ENCODE measurements around the gene ZNF841.
"Not testable (repeated sequence)": the region's sequence is repeated elsewhere in the genome, so short reads cannot be mapped to it uniquely, and the experiment has no call there.

DNA sequence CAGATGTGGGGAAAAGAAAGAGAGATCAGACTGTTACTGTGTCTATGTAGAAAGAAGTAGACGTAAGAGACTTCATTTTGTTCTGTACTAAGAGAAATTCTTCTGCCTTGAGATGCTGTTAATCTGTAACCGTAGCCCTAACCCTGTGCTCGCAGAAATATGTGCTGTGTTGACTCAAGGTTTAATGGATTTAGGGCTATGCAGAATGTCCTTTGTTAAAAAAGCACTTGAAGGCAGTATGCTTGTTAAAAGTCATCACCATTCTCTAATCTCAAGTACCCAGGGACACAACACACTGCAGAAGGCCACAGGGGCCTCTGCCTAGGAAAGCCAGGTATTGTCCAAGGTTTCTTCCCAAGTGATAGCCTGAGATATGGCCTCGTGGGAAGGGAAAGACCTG is 71.1 kb downstream of the ZNF841 start:
- TF ChIP-seq RAD21 (IDR thresholded peaks at IDR 0.05); FOXA2 (IDR thresholded peaks at IDR 0.05); JUND (IDR thresholded peaks at IDR 0.05); GABPA (IDR thresholded peaks at IDR 0.05 in 1 of 2, conservative IDR thresholded peaks at IDR 0.05 in 1 of 2); FOXA1 (IDR thresholded peaks at IDR 0.05); TAF1 (conservative IDR thresholded peaks at IDR 0.05): not testable (repeated sequence)
- TF ChIP-seq, protein P1, sequence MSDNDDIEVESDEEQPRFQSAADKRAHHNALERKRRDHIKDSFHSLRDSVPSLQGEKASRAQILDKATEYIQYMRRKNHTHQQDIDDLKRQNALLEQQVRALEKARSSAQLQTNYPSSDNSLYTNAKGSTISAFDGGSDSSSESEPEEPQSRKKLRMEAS (IDR thresholded peaks at IDR 0.05) = not testable (repeated sequence)
- TF ChIP-seq, protein P2, sequence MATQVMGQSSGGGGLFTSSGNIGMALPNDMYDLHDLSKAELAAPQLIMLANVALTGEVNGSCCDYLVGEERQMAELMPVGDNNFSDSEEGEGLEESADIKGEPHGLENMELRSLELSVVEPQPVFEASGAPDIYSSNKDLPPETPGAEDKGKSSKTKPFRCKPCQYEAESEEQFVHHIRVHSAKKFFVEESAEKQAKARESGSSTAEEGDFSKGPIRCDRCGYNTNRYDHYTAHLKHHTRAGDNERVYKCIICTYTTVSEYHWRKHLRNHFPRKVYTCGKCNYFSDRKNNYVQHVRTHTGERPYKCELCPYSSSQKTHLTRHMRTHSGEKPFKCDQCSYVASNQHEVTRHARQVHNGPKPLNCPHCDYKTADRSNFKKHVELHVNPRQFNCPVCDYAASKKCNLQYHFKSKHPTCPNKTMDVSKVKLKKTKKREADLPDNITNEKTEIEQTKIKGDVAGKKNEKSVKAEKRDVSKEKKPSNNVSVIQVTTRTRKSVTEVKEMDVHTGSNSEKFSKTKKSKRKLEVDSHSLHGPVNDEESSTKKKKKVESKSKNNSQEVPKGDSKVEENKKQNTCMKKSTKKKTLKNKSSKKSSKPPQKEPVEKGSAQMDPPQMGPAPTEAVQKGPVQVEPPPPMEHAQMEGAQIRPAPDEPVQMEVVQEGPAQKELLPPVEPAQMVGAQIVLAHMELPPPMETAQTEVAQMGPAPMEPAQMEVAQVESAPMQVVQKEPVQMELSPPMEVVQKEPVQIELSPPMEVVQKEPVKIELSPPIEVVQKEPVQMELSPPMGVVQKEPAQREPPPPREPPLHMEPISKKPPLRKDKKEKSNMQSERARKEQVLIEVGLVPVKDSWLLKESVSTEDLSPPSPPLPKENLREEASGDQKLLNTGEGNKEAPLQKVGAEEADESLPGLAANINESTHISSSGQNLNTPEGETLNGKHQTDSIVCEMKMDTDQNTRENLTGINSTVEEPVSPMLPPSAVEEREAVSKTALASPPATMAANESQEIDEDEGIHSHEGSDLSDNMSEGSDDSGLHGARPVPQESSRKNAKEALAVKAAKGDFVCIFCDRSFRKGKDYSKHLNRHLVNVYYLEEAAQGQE (IDR thresholded peaks at IDR 0.05) = not testable (repeated sequence)
- TF ChIP-seq, protein P3, sequence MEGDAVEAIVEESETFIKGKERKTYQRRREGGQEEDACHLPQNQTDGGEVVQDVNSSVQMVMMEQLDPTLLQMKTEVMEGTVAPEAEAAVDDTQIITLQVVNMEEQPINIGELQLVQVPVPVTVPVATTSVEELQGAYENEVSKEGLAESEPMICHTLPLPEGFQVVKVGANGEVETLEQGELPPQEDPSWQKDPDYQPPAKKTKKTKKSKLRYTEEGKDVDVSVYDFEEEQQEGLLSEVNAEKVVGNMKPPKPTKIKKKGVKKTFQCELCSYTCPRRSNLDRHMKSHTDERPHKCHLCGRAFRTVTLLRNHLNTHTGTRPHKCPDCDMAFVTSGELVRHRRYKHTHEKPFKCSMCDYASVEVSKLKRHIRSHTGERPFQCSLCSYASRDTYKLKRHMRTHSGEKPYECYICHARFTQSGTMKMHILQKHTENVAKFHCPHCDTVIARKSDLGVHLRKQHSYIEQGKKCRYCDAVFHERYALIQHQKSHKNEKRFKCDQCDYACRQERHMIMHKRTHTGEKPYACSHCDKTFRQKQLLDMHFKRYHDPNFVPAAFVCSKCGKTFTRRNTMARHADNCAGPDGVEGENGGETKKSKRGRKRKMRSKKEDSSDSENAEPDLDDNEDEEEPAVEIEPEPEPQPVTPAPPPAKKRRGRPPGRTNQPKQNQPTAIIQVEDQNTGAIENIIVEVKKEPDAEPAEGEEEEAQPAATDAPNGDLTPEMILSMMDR (IDR thresholded peaks at IDR 0.05; ENCODE audit: low read depth, low read length, missing input control) = not testable (repeated sequence)
- TF ChIP-seq, protein P4, sequence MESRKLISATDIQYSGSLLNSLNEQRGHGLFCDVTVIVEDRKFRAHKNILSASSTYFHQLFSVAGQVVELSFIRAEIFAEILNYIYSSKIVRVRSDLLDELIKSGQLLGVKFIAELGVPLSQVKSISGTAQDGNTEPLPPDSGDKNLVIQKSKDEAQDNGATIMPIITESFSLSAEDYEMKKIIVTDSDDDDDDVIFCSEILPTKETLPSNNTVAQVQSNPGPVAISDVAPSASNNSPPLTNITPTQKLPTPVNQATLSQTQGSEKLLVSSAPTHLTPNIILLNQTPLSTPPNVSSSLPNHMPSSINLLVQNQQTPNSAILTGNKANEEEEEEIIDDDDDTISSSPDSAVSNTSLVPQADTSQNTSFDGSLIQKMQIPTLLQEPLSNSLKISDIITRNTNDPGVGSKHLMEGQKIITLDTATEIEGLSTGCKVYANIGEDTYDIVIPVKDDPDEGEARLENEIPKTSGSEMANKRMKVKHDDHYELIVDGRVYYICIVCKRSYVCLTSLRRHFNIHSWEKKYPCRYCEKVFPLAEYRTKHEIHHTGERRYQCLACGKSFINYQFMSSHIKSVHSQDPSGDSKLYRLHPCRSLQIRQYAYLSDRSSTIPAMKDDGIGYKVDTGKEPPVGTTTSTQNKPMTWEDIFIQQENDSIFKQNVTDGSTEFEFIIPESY (IDR thresholded peaks at IDR 0.05) = not testable (repeated sequence)
